PFSK-1 (cell line): ENCODE measurements around the gene USP20.

ENCODE experiments used
- FOXP2 ChIP-seq: optimal IDR thresholded peaks from 2 replicates; pipeline ENCODE3; 2011; ENCODE audit warnings: borderline replicate concordance, control low read depth, inconsistent platforms; ENCODE audit not compliant: insufficient read depth; ENCODE audit errors: extremely low read length, extremely low read depth
- POLR2AphosphoS5 ChIP-seq: IDR thresholded peaks from 2 replicates; pipeline ENCODE4 v1.6.1; 2012; ENCODE audit warnings: low read depth, mild to moderate bottlenecking, control low read depth, low read length, moderate library complexity
- SIN3A ChIP-seq: IDR thresholded peaks from 2 replicates; pipeline ENCODE4 v1.6.1; 2012; ENCODE audit warnings: mild to moderate bottlenecking, low read length, moderate library complexity, borderline replicate concordance; ENCODE audit not compliant: insufficient read depth
- TAF1 ChIP-seq: IDR thresholded peaks from 2 replicates; pipeline ENCODE4 v1.6.1; 2012; ENCODE audit warnings: low read length, control low read depth, borderline replicate concordance; ENCODE audit not compliant: insufficient read depth
- TF ChIP-seq, protein P1 (sequence below), 2 experiments: IDR thresholded peaks; 2 replicates each; pipeline versions ENCODE4 v1.6.1 to v1.8.0; 2011 to 2012; ENCODE audit warnings: low read depth in 2 of 2, low read length in 2 of 2, control low read depth in 1 of 2, inconsistent platforms in 1 of 2, mild to moderate bottlenecking in 1 of 2, moderate library complexity in 1 of 2; ENCODE audit not compliant: insufficient read depth in 1 of 2

The USP20 gene

DNA sequence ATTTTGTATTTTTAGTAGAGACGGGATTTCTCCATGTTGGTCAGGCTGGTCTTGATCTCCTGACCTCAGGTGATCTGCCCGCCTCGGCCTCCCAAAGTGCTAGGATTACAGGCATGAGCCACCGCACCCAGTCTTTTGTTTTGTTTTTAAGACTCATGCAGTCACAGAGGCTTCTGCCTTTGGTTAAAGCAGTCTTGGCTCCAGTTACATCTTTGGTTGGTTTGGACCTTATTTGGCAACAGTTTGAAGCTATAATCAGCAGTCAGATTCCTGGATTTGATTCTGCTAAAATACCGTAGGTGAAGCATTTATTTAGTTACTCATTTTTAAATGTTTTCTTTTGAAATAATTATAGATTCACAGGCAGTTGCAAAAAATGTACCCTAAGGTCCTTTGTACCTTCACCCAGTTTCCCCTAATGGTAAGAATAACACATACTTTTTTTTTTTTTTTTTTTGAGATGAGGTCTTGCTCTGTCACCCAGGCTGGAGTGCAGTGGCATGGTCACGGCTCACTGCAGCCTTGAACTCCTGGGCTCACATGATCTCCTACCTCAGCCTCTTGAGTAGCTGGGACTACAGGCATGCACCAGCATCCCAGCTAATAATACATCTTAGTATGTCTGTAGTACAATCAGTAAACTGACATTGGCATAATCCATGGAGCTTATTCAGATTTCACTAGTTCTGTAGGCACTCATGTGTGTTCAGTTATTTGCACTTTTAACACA is 15.7 kb downstream of the USP20 start:
- TF ChIP-seq SIN3A (no peak), FOXP2 (no peak), POLR2AphosphoS5 (no peak), TAF1 (no peak)
- TF ChIP-seq, protein P1, sequence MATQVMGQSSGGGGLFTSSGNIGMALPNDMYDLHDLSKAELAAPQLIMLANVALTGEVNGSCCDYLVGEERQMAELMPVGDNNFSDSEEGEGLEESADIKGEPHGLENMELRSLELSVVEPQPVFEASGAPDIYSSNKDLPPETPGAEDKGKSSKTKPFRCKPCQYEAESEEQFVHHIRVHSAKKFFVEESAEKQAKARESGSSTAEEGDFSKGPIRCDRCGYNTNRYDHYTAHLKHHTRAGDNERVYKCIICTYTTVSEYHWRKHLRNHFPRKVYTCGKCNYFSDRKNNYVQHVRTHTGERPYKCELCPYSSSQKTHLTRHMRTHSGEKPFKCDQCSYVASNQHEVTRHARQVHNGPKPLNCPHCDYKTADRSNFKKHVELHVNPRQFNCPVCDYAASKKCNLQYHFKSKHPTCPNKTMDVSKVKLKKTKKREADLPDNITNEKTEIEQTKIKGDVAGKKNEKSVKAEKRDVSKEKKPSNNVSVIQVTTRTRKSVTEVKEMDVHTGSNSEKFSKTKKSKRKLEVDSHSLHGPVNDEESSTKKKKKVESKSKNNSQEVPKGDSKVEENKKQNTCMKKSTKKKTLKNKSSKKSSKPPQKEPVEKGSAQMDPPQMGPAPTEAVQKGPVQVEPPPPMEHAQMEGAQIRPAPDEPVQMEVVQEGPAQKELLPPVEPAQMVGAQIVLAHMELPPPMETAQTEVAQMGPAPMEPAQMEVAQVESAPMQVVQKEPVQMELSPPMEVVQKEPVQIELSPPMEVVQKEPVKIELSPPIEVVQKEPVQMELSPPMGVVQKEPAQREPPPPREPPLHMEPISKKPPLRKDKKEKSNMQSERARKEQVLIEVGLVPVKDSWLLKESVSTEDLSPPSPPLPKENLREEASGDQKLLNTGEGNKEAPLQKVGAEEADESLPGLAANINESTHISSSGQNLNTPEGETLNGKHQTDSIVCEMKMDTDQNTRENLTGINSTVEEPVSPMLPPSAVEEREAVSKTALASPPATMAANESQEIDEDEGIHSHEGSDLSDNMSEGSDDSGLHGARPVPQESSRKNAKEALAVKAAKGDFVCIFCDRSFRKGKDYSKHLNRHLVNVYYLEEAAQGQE (IDR thresholded peaks at IDR 0.05; ENCODE audit: insufficient read depth in 1 of 2, low read depth in 2 of 2, low read length in 2 of 2): no peak

DNA sequence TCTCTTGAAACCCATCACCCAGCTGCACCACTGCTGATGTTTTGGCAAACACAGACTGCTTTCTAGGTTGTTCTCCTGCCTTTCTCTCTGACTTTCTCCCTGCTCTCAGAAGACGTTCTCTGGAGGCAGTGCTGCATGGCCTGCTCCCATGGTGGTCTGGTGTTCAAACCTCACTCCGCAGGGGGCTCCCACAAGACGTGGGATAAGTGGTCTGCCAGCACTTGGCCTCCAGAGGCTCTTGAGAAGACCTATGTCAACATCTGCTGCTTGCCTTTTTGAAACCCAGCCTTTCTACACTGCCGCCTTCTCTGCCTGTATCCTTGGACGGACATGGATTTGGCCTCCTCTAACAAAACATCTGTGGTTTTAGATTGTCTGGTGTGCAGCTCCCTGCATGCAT is 16.6 kb downstream of the USP20 start:
- TF ChIP-seq POLR2AphosphoS5 (no peak), TAF1 (no peak), SIN3A (no peak), FOXP2 (no peak)
- TF ChIP-seq, protein P1 (IDR thresholded peaks at IDR 0.05; ENCODE audit: insufficient read depth in 1 of 2, low read depth in 2 of 2, low read length in 2 of 2): no peak

DNA sequence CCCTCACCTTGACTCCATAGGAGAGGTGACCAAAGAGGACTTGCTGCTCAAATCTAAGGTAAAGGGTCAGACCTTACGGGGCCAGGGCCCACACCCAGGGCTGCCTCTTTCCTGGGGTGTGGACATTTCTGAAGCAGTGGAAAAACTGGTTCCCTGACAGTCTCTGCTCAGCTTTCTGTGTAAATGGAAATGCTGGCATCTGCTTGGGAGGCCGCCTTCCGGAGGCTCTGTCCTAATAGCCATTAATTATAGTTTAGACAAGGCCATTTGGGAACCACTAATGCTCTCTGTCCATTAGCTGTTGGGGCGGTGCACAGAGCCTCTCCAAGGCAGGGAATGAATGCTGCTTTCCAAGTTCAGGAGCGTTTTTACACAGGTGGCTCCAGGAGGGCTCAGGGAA is 17.3 kb downstream of the USP20 start:
- TF ChIP-seq FOXP2: no peak
- TF ChIP-seq POLR2AphosphoS5: no peak
- TF ChIP-seq, protein P1 (IDR thresholded peaks at IDR 0.05; ENCODE audit: insufficient read depth in 1 of 2, low read depth in 2 of 2, low read length in 2 of 2): no peak
- no peak for TF ChIP-seq TAF1
- no peak for TF ChIP-seq SIN3A

DNA sequence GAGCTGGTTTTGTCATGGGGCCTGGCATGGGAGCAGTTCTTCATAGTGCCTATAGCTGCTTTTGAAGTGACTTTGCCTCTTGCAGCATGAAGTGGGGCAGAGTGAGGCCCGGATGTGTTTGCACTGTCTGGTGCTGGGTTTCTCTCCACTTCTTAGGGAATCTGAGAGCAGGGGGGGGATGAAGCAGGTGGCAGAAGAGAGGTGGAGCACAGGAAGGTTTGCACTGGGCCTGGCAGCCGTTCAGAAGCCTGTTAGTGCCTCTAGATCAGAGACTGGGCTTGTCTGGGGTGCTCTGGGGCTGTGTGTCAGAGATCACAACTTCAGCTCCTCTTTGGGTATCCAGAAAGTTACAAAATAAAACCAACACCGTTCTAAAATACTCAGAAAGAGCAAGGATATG is 18.4 kb downstream of the USP20 start:
- no peak for TF ChIP-seq FOXP2
- TF ChIP-seq TAF1: no peak
- TF ChIP-seq SIN3A: no peak
- TF ChIP-seq, protein P1 (IDR thresholded peaks at IDR 0.05; ENCODE audit: insufficient read depth in 1 of 2, low read depth in 2 of 2, low read length in 2 of 2): no peak
- TF ChIP-seq POLR2AphosphoS5: no peak
